GM21786 (cell line): Measurements from ENCODE around the gene TUBAL3.
"Not testable (repeated sequence)": the region's sequence is repeated elsewhere in the genome, so short reads cannot be mapped to it uniquely, and the experiment has no call there.

ENCODE experiments used
- ATAC-seq: cut with Tn5 transposase; IDR thresholded peaks from one replicate; pipeline ENCODE4 v1.9.1; 2021; ENCODE audit not compliant: unreplicated experiment

Gene TUBAL3

DNA sequence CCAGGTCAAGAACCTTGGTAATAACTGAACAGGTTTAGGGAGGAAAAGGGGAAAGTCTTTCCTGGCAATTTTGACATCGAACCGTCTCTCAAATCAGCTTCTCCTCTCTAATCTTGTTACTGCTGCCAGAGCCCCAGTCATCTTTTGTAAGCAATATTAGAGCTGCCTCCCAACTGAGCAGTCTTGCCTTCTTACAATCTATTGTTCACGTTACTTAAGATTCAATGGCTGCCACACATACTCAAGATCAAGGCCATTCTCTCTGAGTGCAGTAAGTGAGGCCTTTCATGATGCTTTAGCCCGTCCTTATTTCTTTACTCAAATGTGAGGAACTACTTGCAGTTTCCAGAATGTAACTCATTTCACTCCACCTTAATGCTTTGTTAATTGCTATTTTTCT is 20.1 kb upstream of the TUBAL3 start:
- no peak for ATAC-seq

- ATAC-seq, result no peak
Observed at GRCh38 chr10:5423771-5424170, 19.1 kb upstream of the TUBAL3 start.

- no peak for ATAC-seq
Observed at GRCh38 chr10:5419466-5420094, 15.0 kb upstream of the TUBAL3 start.

DNA sequence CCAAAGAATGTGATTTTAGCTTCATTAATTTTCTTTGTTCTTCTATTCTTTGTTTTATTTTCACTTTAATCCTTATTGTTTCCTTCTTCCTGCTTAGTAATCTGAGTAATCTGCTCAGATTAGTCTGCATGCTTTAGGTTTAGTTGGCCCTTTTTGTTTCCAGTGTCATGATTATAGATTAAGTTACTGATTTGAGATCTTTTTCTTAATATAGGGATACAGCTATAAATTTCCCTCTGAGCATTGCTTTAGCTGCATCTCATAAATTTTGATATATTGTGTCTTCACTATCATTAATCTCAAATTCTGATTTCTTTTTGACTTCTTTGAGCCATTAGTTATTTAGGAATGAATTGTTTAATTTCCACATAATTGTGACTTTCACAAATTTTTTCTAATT is 14.0 kb upstream of the TUBAL3 start:
- ATAC-seq, result no peak

DNA sequence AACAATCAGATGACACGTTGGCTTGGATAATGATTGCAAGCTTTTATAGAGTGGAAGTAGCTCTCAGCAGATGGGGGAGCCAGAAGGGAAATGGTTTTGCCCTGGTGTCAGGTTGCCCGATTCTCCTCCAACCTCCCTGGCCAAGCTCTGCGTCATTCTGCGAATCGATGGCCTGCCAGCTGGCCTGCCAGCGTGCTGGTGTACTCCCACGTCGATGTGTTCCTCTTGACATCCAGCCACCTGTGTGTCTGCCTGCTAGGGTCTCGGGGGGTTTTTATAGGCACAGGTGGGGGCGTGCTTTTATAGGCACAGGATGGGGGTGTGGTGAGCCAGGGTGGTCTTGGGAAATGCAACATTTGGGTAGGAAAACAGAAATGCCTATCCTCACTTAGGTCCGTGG is 12.4 kb upstream of the TUBAL3 start:
- ATAC-seq, result no peak

DNA sequence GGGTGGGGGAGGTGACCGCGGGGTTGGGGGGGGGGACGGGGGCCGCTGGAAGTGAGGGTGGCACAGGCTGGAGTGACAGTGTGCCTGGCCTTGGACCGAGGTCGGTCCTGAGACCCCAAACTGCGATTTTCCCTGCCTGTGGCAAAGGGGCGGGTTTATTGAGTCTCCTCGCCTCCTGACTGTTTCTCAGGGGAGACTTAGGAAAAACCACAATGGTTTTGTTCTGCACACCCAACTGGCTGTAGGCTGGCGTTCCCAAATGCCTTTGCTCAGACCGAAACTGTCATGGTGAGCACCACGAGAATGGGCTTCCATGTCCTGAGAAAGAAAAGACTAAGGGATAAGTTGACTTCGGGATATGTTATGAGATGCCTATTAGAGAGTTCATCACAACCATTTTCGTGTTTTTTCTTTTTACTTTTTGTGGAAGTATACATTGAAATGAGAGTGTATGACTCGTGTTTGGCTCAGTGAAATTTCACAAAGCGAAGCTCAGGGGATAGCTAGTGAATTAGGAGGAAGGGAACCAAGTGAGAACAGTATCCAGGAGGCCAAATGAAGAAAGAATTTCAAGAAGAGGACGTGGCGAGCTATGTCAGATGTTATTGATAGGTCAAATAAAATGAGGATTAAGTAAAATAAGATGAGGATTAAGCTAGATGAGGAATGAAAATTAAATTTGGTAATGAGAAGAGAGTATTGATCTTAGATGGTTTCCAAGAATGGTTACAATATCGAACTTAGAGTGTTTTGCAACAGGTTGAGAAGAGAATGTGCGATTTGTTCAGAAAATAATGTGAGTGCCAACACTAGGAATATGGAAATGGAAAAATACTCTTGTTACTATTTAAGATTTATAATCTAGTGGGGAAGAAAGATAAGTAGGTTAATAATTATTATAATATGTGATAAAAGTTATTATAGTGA is 8.6 kb upstream of the TUBAL3 start:
- ATAC-seq, result no peak

DNA sequence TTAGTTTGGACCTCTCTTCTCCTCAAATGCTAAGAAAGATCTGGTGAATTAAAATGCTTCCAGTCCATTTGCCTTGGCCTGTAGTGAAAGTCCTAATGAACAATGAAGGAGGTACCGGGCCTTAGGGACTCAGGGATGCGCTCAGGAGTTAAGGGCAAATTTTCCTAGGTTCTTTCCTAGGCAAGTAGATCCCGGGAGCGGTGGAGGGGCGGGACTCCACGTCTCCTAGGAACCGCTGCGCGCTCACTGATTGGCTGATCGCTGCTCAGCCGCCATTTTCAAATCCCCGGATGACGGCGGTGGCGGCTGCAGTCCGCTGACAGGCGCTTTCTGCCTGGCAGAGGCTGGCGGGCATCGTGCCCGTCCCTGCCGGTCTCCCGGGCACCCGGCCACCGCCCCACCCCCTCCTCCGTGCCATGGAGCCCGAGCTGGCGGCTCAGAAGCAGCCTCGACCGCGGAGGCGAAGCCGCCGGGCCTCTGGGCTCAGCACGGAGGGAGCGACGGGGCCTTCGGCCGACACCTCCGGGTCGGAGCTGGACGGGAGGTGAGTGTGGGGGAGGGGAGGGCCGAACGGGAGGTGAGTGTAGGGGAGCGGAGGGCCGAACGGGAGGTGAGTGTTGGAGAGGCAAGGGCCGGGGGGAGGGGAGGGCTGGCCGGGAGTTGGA is 7.8 kb upstream of the TUBAL3 start, which contains the start of gene NET1:
TSS of gene NET1 (plus strand) at position 281 of the 665 bp plus-strand sequence. CDS start at position 417, 136 bp downstream.
- peak; percentile 99 for ATAC-seq

GRCh38 chr10:5411941-5412276 is 7.3 kb upstream of the TUBAL3 start:
- no peak for ATAC-seq

- not testable (repeated sequence) for ATAC-seq
Observed at GRCh38 chr10:5410787-5411186, 6.2 kb upstream of the TUBAL3 start.

DNA sequence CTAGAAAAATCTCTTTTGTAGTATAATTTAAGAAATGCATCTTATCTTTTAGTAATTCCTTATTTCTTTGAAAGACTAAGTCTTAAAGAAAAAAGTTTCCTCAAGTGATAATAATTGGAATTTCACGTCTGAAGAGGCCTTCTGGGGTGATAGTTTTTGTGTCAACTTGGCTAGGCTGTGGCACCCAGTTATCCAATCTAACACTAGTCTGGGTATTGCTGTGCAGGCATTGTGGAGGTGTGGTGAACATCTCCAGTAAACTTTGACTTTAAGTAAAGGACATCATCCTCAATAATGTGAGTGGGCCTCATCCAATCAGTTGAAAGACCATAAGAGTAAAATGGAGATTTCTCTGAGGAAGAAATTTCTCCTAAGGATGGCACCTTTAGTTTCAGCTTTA is 2.3 kb upstream of the TUBAL3 start:
- no peak for ATAC-seq

DNA sequence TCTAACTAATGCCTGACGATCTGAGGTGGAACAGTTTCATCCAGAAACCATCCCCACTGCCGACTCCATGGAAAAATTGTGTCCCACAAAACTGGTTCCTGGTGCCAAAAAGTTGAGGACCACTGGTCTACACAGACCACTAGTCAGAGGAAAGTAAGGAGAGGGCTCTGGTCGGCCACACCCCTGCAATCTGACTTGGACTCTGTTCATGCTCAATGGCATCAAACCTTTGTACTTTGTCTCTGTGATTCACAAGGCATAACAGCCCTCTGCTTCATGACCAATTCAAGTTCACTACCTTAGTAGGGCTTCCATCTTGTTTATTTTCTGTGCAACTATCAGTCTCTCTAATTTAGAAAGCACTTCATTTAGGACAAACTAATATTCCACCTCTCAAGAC is 1.8 kb downstream of the TUBAL3 start:
- ATAC-seq, result no peak

GRCh38 chr10:5400468-5401240 is 4.0 kb downstream of the TUBAL3 start:
- ATAC-seq, result no peak

GRCh38 chr10:5399332-5399731 is 5.3 kb downstream of the TUBAL3 start:
- no peak for ATAC-seq

DNA sequence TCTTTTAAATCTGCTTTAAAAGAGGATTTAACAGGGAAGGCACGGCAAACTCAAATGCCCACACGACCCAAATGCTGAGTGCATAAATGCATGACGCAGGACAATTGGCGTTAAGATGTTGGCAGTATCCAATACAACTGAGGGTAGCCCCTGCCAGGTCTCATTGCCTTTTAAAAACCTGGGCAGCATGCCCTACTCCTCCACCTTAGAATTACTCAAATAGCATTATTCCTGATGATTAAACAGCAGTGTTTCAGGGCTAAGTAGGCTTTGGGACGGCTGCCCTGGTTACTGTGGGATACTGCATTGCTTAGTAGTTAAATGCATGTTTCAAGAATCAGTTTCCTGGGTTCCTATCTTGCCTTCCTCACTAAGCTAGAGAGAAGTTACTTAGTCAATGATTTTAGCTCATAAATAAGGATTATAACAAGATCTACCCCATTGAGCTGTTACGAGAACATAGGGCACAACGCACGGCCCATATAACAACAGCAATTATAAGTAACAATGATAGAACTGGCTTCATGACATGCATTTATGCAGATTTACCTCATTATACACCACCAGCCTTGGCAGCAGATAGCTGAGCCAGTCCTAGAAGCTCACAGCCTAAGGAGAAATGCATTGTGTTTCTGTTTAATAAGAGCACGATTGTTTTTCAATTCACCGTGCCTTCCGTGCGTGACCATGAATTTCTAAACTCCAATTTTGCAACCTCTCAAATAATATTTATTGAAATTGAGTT is 7.9 kb downstream of the TUBAL3 start:
- no peak for ATAC-seq

- no peak for ATAC-seq
Observed at GRCh38 chr10:5395168-5395567, 9.5 kb downstream of the TUBAL3 start.

DNA sequence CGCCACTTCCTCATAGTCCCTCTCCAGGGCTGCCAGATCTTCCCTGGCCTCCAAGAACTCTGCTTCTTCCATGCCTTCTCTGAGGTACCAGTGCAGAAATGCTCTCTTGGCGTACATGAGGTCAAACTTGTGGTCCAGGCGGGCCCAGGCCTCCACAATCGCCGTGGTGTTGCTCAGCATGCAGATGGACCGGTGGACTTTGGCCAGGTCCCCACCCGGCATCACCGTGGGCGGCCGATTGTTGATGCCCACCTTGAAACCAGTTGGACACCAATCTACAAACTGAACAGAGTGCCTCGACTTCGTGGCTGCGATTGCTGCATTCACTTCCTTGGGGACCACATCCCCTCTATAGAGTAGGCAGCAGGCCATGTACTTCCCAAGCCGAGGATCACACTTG is 11.1 kb downstream of the TUBAL3 start:
- no peak for ATAC-seq

DNA sequence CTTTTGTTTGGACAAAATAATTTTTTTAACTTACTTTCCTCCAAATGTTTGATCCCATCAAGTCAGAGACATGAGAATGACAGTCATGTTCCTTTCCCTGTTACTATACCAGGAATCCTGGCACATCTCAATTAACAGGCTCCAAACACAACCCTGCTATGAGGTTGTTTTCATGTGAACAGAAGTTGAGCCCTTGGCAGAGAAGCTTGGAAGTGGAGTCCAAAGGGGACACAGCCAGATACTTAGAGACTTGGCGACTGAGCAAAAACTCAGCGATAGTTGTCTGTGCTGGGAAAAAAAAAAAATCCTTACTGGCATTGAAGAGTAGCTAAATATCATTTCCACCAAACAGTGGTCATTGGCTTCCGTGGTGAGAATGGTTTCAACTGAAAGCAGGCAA is 12.8 kb downstream of the TUBAL3 start:
- ATAC-seq, result no peak

DNA sequence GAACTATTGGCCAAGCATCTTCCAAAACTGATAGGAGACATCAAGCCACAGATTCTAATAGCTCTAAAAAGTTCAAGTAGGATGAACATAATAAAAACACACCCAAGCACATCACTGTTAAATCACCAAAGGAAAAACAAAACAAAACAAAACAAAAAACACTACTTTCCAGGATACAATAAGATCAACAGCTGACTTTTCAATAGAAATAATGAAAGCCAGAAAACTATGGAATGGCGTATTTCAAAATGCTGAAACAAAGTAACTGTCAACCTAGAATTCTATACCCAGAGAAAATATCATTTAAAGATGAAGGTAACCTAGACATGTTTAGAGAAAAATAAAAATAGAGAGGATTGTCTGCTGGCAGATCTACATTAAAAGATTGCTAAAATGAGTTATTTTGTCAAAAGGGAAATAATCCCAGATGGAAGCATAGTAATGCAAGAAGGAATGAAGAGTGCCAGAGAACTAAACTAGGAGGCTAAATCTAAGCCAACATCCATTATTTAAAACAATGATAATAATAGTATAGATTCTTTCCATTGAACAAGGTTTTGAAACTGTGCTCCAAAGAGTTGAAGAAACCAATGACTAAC is 13.9 kb downstream of the TUBAL3 start:
- ATAC-seq, result no peak

- no peak for ATAC-seq
Observed at GRCh38 chr10:5387169-5387568, 17.5 kb downstream of the TUBAL3 start.

DNA sequence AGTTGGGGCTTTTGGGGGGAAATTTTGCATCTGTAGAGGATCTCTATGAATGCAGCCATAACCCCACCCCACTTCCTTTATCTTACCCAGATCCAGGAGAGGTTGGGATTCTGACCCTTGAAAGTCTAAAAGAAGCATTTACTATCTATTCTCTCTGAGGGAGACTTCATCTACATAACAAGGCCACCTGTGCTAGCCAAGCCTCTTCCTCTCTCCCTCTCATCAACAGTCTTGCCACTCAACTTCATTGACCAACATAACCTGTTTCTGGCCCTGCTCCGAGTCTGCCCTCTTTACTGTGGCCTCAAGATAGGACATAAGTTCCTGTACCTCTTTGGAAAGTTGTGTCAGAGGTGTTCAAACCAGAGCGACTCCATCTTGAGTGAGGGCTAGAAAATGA is 19.4 kb downstream of the TUBAL3 start:
- ATAC-seq, result no peak
